Muscle layer of colon (tissue), 2 donors: ENCODE data around the gene SRP72.

Experiments used
- H3K27ac ChIP-seq: one replicate; pipeline ENCODE4 v1.7.0; 2013; ENCODE audit warnings: low read depth, mild to moderate bottlenecking, low read length, moderate library complexity
- H3K27me3 ChIP-seq, 2 donors: one replicate each; pipeline ENCODE4 v1.7.0; 2013; ENCODE audit warnings: low read length in 2 of 2, mild to moderate bottlenecking in 2 of 2; ENCODE audit not compliant: insufficient read depth in 2 of 2, control insufficient read depth in 1 of 2
- H3K36me3 ChIP-seq: one replicate; pipeline ENCODE4 v1.7.0; 2013; ENCODE audit warnings: mild to moderate bottlenecking, low read length; ENCODE audit not compliant: insufficient read depth
- H3K4me1 ChIP-seq: one replicate; pipeline ENCODE4 v1.7.0; 2013; ENCODE audit warnings: mild to moderate bottlenecking, low read length; ENCODE audit not compliant: insufficient read depth
- H3K4me3 ChIP-seq, 2 donors: one replicate each; pipeline ENCODE4 v1.7.0; 2013; ENCODE audit warnings: low read length in 2 of 2, low read depth in 1 of 2, mild to moderate bottlenecking in 1 of 2, moderate library complexity in 1 of 2
- H3K9ac ChIP-seq: one replicate; pipeline ENCODE4 v1.7.0; 2013; ENCODE audit warnings: low read length
- H3K9me3 ChIP-seq: one replicate; pipeline ENCODE4 v1.7.0; 2013; ENCODE audit warnings: mild to moderate bottlenecking, low read length
- donor health status: abdominal sarcoma.
- donor health status: Adenocarcinoma of cecum.

The SRP72 gene

GRCh38 chr4:56552273-56552672 lies 84.9 kb downstream of the SRP72 start:
- Histone ChIP-seq H3K9me3 (no peaks in the 10 kb centered on the region), H3K36me3 (no peaks in the 10 kb centered on the region), H3K27ac (no peak overlapping the region), H3K9ac (no peak overlapping the region), H3K4me3 (no peak overlapping the region), H3K4me1 (no peaks in the 10 kb centered on the region), H3K27me3 (no peaks in the 10 kb centered on the region)
